ENCODE results near the gene ANGPTL2. TPM values are rescaled to one million over a fixed set of nuclear protein-coding genes. Genes with fewer than 3 reads are reported as not detected.

The ANGPTL2 gene
- total and polyA plus RNA-seq, 2 experiments from 2014 or later = 18.0 to 25.6 TPM

GRCh38 chr9:127129718-127130085 lies 7.3 kb upstream of the ANGPTL2 start:
- no peaks in the 10 kb centered on the region for H4K20me1 ChIP-seq (ENCODE audit: insufficient read depth, poor library complexity, severe bottlenecking)
- DNase-seq (ENCODE audit: low spot score) = no peak
- H3K27ac ChIP-seq = peak overlapping the region; percentile 14
- H3K36me3 ChIP-seq (replicated peaks; ENCODE audit: insufficient read depth, low read depth) = no peaks in the 10 kb centered on the region
- TF ChIP-seq EZH2phosphoT487 (IDR thresholded peaks at IDR 0.05; ENCODE audit: low read depth, severe bottlenecking, unreplicated experiment) (no peak), CTCF (IDR thresholded peaks at IDR 0.05; ENCODE audit: poor library complexity) (no peak), EZH2 (IDR thresholded peaks at IDR 0.05; ENCODE audit: borderline replicate concordance) (no peak)
- 83% methylated on average over 3 of the region's 3 CpGs for WGBS (ENCODE audit: low lambda C conversion rate, missing lambda C conversion rate)
- H3K4me3 ChIP-seq = no peak overlapping the region
- H3K9me3 ChIP-seq (ENCODE audit: low read depth) = no peaks in the 10 kb centered on the region
- no peaks in the 10 kb centered on the region for H3K9me2 ChIP-seq (replicated peaks; ENCODE audit: insufficient read depth)
- H2AFZ ChIP-seq = no peak overlapping the region
- no peak overlapping the region for H3K4me2 ChIP-seq
- peaks cover 4% of the 10 kb centered on the region for H3K79me2 ChIP-seq
- no peaks in the 10 kb centered on the region for H3K27me3 ChIP-seq
- peaks cover 50% of the 10 kb centered on the region for H3K4me1 ChIP-seq (ENCODE audit: insufficient read depth)

- no peak overlapping the region for H3K4me2 ChIP-seq
- no peaks in the 10 kb centered on the region for H3K9me2 ChIP-seq (replicated peaks; ENCODE audit: insufficient read depth)
- peaks cover 49% of the 10 kb centered on the region for H3K4me1 ChIP-seq (ENCODE audit: insufficient read depth)
- no peak overlapping the region for H3K27ac ChIP-seq
- no peak for DNase-seq (ENCODE audit: low spot score)
- peaks cover 4% of the 10 kb centered on the region for H3K79me2 ChIP-seq
- H3K36me3 ChIP-seq (replicated peaks; ENCODE audit: insufficient read depth, low read depth) = no peaks in the 10 kb centered on the region
- WGBS (ENCODE audit: low lambda C conversion rate, missing lambda C conversion rate) = 67% methylated on average over 5 of the region's 5 CpGs
- TF ChIP-seq CTCF (IDR thresholded peaks at IDR 0.05; ENCODE audit: poor library complexity) (no peak), EZH2phosphoT487 (IDR thresholded peaks at IDR 0.05; ENCODE audit: low read depth, severe bottlenecking, unreplicated experiment) (no peak), EZH2 (IDR thresholded peaks at IDR 0.05; ENCODE audit: borderline replicate concordance) (no peak)
- no peak overlapping the region for H3K4me3 ChIP-seq
- H4K20me1 ChIP-seq (ENCODE audit: insufficient read depth, poor library complexity, severe bottlenecking) = no peaks in the 10 kb centered on the region
- H3K9me3 ChIP-seq (ENCODE audit: low read depth) = no peaks in the 10 kb centered on the region
- H3K27me3 ChIP-seq = no peaks in the 10 kb centered on the region
- no peak overlapping the region for H2AFZ ChIP-seq
Measured at GRCh38 chr9:127129073-127129717, 6.8 kb upstream of the ANGPTL2 start.

- H3K27ac ChIP-seq = no peak overlapping the region
Measured at GRCh38 chr9:127128341-127129072, 6.1 kb upstream of the ANGPTL2 start.

More at GRCh38 chr9:127128341-127129072, 6.1 kb upstream of the ANGPTL2 start:
- Histone ChIP-seq H3K4me2 (no peak overlapping the region), H3K9me3 (ENCODE audit: low read depth) (no peaks in the 10 kb centered on the region), H3K9me2 (replicated peaks; ENCODE audit: insufficient read depth) (no peaks in the 10 kb centered on the region), H2AFZ (no peak overlapping the region), H3K4me1 (ENCODE audit: insufficient read depth) (peaks cover 46% of the 10 kb centered on the region), H3K27me3 (no peaks in the 10 kb centered on the region), H3K36me3 (replicated peaks; ENCODE audit: insufficient read depth, low read depth) (no peaks in the 10 kb centered on the region), H3K79me2 (peaks cover 4% of the 10 kb centered on the region), H3K4me3 (no peak overlapping the region), H4K20me1 (ENCODE audit: insufficient read depth, poor library complexity, severe bottlenecking) (no peaks in the 10 kb centered on the region)
- no peak for DNase-seq (ENCODE audit: low spot score)
- TF ChIP-seq CTCF (IDR thresholded peaks at IDR 0.05; ENCODE audit: poor library complexity) = no peak
- TF ChIP-seq EZH2 (IDR thresholded peaks at IDR 0.05; ENCODE audit: borderline replicate concordance) = no peak
- TF ChIP-seq EZH2phosphoT487 (IDR thresholded peaks at IDR 0.05; ENCODE audit: low read depth, severe bottlenecking, unreplicated experiment) = no peak
- WGBS (ENCODE audit: low lambda C conversion rate, missing lambda C conversion rate) = 85% methylated on average over 9 of the region's 9 CpGs
